Activated B cell treated with CpG ODN at 0.5 μM for 24 hours (primary cell): Measurements from ENCODE around the gene COL4A6. TPM values are rescaled to one million over a fixed set of nuclear protein-coding genes. Genes with fewer than 3 reads are reported as not detected.

Experiments used
- ATAC-seq: fragments of 200-7000 bp; cut with Tn5 transposase; one replicate; pipeline ENCODE4 v1.10.0; 2021; ENCODE audit warnings: low read depth, mild to moderate bottlenecking, moderate library complexity
- CTCF ChIA-PET: fragments of 350-600 bp; sonication (Branson Sonifier 250); formaldehyde crosslinking; loops from one replicate; lab custom pipeline; 2021; ENCODE audit warnings: antibody characterized with exemption; lab: Charles Lee
- POLR2A ChIA-PET: fragments of 350-600 bp; sonication (Branson Sonifier 250); formaldehyde crosslinking; loops from one replicate; lab custom pipeline; 2021; ENCODE audit warnings: antibody characterized with exemption; lab: Charles Lee
- DNase-seq: peaks from one replicate; pipeline ENCODE4 v3.0.0; 2022
- H3K27ac Mint-ChIP-seq: one replicate; pipeline ENCODE4 v1.8.0; 2020; ENCODE audit warnings: mixed read lengths
- H3K27me3 Mint-ChIP-seq: one replicate; pipeline ENCODE4 v1.8.0; 2021; ENCODE audit warnings: mixed read lengths
- H3K36me3 Mint-ChIP-seq: one replicate; pipeline ENCODE4 v1.8.0; 2021; ENCODE audit warnings: low read depth, mixed read lengths
- H3K4me1 Mint-ChIP-seq: one replicate; pipeline ENCODE4 v1.8.0; 2021; ENCODE audit warnings: mixed read lengths
- H3K4me3 Mint-ChIP-seq: one replicate; pipeline ENCODE4 v1.8.0; 2020; ENCODE audit warnings: mild to moderate bottlenecking, mixed read lengths
- H3K9me3 Mint-ChIP-seq: one replicate; pipeline ENCODE4 v1.8.0; 2020; ENCODE audit warnings: mixed read lengths
- CTCF ChIP-seq: fragments of 200-600 bp; IDR thresholded peaks from one replicate; pipeline ENCODE4 v1.8.0; 2022; ENCODE audit warnings: antibody characterized with exemption, mild to moderate bottlenecking
- intact Hi-C: fragments of 100-400 bp; cut with micrococcal nuclease; formaldehyde crosslinking; loops from one replicate; pipeline ENCODE4 v1.15.1; 2024
- total RNA-seq: library from RNA; stranded (reverse); gene quantifications from 2 replicates; pipeline ENCODE4 v1.2.3, GENCODE V29; 2022

Gene COL4A6
- total RNA-seq, 1 donor from 2014 or later: not detected

- CTCF ChIA-PET: no interaction called here
- H3K9me3 Mint-ChIP-seq: no peaks in the 10 kb centered on the region
These were observed 114.5 kb downstream of the COL4A6 start for GRCh38 chrX:108323751-108324150.

DNA sequence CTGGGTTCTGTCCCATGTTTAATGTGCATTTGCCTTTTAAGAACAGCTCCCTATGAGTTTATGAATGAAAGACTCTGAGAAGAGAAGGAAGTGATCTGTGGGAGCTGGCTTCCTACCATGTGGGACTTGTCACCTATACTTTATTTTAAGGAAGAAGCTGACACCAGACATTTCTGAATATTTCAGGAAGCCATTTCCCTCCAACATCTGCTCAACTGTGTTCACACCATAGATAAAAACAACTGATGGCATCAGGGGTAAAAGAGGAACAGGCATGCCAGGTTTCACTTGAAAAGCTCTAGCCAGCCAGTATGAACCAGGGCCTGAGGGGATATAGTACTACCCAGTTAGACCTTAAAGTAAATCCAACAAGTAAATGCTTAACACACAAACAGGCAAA lies 116.0 kb downstream of the COL4A6 start:
- Mint-ChIP-seq H3K4me3 (no peak overlapping the region), H3K4me1 (no peaks in the 10 kb centered on the region), H3K27ac (no peak overlapping the region), H3K9me3 (no peaks in the 10 kb centered on the region), H3K27me3 (no peaks in the 10 kb centered on the region), H3K36me3 (no peaks in the 10 kb centered on the region)
- TF ChIP-seq CTCF: no peak
- POLR2A ChIA-PET: no interaction called here
- CTCF ChIA-PET: no interaction called here
- ATAC-seq (no peak), DNase-seq (no peak)
- intact Hi-C loops: no loop called here

More at GRCh38 chrX:108323751-108324150, 114.5 kb downstream of the COL4A6 start:
- intact Hi-C loops: no loop called here
- no peaks in the 10 kb centered on the region for H3K27me3 Mint-ChIP-seq
- ATAC-seq: no peak
- H3K4me3 Mint-ChIP-seq: no peak overlapping the region
- no peaks in the 10 kb centered on the region for H3K36me3 Mint-ChIP-seq
- no peaks in the 10 kb centered on the region for H3K4me1 Mint-ChIP-seq
- DNase-seq: no peak
- H3K27ac Mint-ChIP-seq: no peak overlapping the region
- POLR2A ChIA-PET: no interaction called here
- no peak for TF ChIP-seq CTCF

- ChIA-PET POLR2A (no interaction called here), CTCF (no interaction called here)
- H3K36me3 Mint-ChIP-seq: no peaks in the 10 kb centered on the region
- no peak overlapping the region for H3K27ac Mint-ChIP-seq
- no peak for TF ChIP-seq CTCF
- H3K27me3 Mint-ChIP-seq: no peaks in the 10 kb centered on the region
- no peaks in the 10 kb centered on the region for H3K4me1 Mint-ChIP-seq
- DNase-seq: no peak
- intact Hi-C loops: no loop called here
- H3K4me3 Mint-ChIP-seq: no peak overlapping the region
- H3K9me3 Mint-ChIP-seq: no peaks in the 10 kb centered on the region
- ATAC-seq: no peak
These were observed 121.8 kb downstream of the COL4A6 start for GRCh38 chrX:108316456-108316855.

GRCh38 chrX:108313669-108314068 lies 124.6 kb downstream of the COL4A6 start:
- TF ChIP-seq CTCF: no peak
- ChIA-PET CTCF (no interaction called here), POLR2A (no interaction called here)
- Mint-ChIP-seq H3K9me3 (no peaks in the 10 kb centered on the region), H3K36me3 (no peaks in the 10 kb centered on the region), H3K27me3 (no peaks in the 10 kb centered on the region), H3K4me3 (no peak overlapping the region), H3K4me1 (no peaks in the 10 kb centered on the region), H3K27ac (no peak overlapping the region)
- intact Hi-C loops: no loop called here
- ATAC-seq (no peak), DNase-seq (no peak)

DNA sequence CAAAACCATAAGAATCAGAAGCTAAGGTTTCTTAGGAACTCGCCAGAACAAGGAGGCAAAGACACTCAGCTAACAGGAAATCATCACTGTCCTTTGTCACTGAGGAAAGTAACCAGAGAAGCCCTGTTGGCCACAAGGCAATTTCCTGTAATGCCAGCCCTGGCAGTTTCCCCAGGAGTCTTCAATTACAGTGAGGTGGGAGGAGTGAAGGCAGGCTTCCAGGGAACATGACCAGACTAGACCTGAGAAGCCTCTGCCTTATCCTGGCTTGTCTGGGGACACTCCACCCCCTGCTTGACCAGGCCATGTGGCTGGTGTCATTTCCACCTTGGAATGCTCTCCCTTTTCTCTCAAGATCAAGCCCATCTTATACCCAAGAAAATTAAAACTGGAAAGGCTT lies 125.3 kb downstream of the COL4A6 start:
- Mint-ChIP-seq H3K36me3 (no peaks in the 10 kb centered on the region), H3K27ac (no peak overlapping the region), H3K27me3 (no peaks in the 10 kb centered on the region), H3K4me1 (no peaks in the 10 kb centered on the region), H3K9me3 (no peaks in the 10 kb centered on the region), H3K4me3 (no peak overlapping the region)
- intact Hi-C loops: no loop called here
- ChIA-PET POLR2A (no interaction called here), CTCF (no interaction called here)
- DNase-seq (no peak), ATAC-seq (no peak)
- TF ChIP-seq CTCF: no peak
